ENCODE measurements around the gene GATA5. TPM values are rescaled to one million over a fixed set of nuclear protein-coding genes. Genes with fewer than 3 reads are reported as not detected.

The GATA5 gene
- polyA plus RNA-seq, 2 donors: 0.01 to 0.04 TPM

DNA sequence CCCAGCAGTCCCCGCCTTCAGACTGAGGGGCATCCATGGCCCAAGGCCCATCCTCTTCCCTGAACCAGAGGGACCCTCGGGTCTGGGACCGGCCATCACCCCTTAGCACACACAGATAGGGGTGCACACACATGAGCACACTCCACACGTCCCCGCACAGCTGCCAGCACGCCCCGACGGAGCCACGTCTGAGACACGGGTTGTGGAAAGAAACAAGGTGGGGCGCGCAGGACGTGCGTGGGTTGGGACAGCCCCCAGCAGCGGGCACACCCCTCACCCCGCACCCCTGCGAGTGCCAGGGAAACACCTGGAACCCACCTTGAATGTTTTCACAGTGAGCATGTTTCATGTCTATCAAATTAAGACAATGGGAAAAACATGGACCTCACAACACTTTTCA lies 6.4 kb downstream of the GATA5 start:
- Histone ChIP-seq H3K4me1 (ENCODE audit: control insufficient read depth in 2 of 2, insufficient read depth in 2 of 2, low read length in 1 of 2) (no peaks in the 10 kb centered on the region), H3K27me3 (ENCODE audit: control insufficient read depth in 1 of 2, insufficient read depth in 2 of 2, low read length in 2 of 2) (peaks cover 2 to 3% of the 10 kb centered on the region in 2 donors), H3K27ac (ENCODE audit: low read depth in 2 of 2, low read length in 1 of 2) (no peak overlapping the region), H3K9me3 (ENCODE audit: control insufficient read depth in 2 of 2, insufficient read depth in 1 of 2, low read depth in 1 of 2, low read length in 1 of 2) (peaks cover 0 to 2% of the 10 kb centered on the region in 2 donors), H3K36me3 (ENCODE audit: control insufficient read depth in 2 of 2, insufficient read depth in 2 of 2, low read length in 1 of 2) (no peaks in the 10 kb centered on the region), H3K4me3 (ENCODE audit: low read depth in 1 of 2, low read length in 2 of 2) (no peak overlapping the region)
- WGBS, 2 donors: 59 to 71% methylated on average over 17 of the region's 17 CpGs

DNA sequence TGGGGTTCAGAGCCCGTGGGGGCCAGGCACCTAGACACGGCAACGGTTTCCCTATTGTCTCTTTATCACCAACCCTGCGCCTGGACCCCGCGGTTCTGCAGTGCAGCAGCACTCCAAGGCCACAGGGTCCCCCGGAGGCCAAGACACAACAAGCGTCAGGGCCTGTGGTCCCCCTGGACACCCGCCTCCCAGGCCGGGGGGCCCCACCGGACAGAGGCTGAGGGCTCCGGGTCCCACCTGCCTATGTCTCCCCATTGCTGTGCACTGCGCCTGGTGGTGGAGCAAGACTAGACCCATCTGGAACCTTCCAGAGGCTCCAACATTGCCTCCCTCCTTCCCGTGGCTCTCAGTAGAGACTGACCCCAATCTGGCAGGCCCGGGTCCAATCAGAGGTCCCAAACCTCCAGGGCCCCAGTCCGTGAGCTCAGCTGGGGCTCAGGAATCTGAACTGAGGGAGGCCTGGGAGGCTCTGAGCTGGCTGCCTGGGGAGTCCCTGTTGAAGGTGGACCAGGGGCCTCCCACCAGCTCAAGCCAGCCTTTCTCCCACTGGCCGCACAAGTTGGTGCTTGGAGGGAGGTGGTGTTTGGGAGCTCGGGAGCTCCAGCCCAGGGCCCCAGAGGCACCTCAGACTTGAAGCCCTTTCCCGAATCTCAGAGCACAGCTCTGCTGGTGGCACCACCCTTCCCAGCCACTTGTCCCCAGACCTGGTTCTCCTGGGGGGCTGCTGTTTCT lies 8.8 kb downstream of the GATA5 start:
- peaks cover 2 to 3% of the 10 kb centered on the region in 2 donors for H3K27me3 ChIP-seq (ENCODE audit: control insufficient read depth in 1 of 2, insufficient read depth in 2 of 2, low read length in 2 of 2)
- H3K4me3 ChIP-seq (ENCODE audit: low read depth in 1 of 2, low read length in 2 of 2): no peak overlapping the region
- H3K27ac ChIP-seq (ENCODE audit: low read depth in 2 of 2, low read length in 1 of 2): no peak overlapping the region
- H3K9me3 ChIP-seq (ENCODE audit: control insufficient read depth in 2 of 2, insufficient read depth in 1 of 2, low read depth in 1 of 2, low read length in 1 of 2): peaks cover 0 to 2% of the 10 kb centered on the region in 2 donors
- H3K36me3 ChIP-seq (ENCODE audit: control insufficient read depth in 2 of 2, insufficient read depth in 2 of 2, low read length in 1 of 2): no peaks in the 10 kb centered on the region
- WGBS, 2 donors: 80 to 81% methylated on average over 19 of the region's 19 CpGs
- H3K4me1 ChIP-seq (ENCODE audit: control insufficient read depth in 2 of 2, insufficient read depth in 2 of 2, low read length in 1 of 2): no peaks in the 10 kb centered on the region

- H3K27ac ChIP-seq (ENCODE audit: low read depth in 2 of 2, low read length in 1 of 2): no peak overlapping the region
- 69 to 75% methylated on average over 46 to 48 of the region's 48 CpGs for WGBS, 2 donors
- peaks cover 0 to 2% of the 10 kb centered on the region in 2 donors for H3K9me3 ChIP-seq (ENCODE audit: control insufficient read depth in 2 of 2, insufficient read depth in 1 of 2, low read depth in 1 of 2, low read length in 1 of 2)
- H3K27me3 ChIP-seq (ENCODE audit: control insufficient read depth in 1 of 2, insufficient read depth in 2 of 2, low read length in 2 of 2): peaks cover 2 to 3% of the 10 kb centered on the region in 2 donors
- no peaks in the 10 kb centered on the region for H3K4me1 ChIP-seq (ENCODE audit: control insufficient read depth in 2 of 2, insufficient read depth in 2 of 2, low read length in 1 of 2)
- no peaks in the 10 kb centered on the region for H3K36me3 ChIP-seq (ENCODE audit: control insufficient read depth in 2 of 2, insufficient read depth in 2 of 2, low read length in 1 of 2)
- no peak overlapping the region for H3K4me3 ChIP-seq (ENCODE audit: low read depth in 1 of 2, low read length in 2 of 2)
These were observed 9.6 kb downstream of the GATA5 start for GRCh38 chr20:62466072-62466760.

- Histone ChIP-seq H3K27ac (ENCODE audit: low read depth in 2 of 2, low read length in 1 of 2) (no peak overlapping the region), H3K9me3 (ENCODE audit: control insufficient read depth in 2 of 2, insufficient read depth in 1 of 2, low read depth in 1 of 2, low read length in 1 of 2) (no peaks in the 10 kb centered on the region), H3K4me1 (ENCODE audit: control insufficient read depth in 2 of 2, insufficient read depth in 2 of 2, low read length in 1 of 2) (no peaks in the 10 kb centered on the region), H3K27me3 (ENCODE audit: control insufficient read depth in 1 of 2, insufficient read depth in 2 of 2, low read length in 2 of 2) (no peaks in the 10 kb centered on the region), H3K4me3 (ENCODE audit: low read depth in 1 of 2, low read length in 2 of 2) (no peak overlapping the region), H3K36me3 (ENCODE audit: control insufficient read depth in 2 of 2, insufficient read depth in 2 of 2, low read length in 1 of 2) (no peaks in the 10 kb centered on the region)
- WGBS, 2 donors: 80 to 81% methylated on average over 9 to 10 of the region's 10 CpGs
These were observed 10.8 kb downstream of the GATA5 start for GRCh38 chr20:62464990-62465389.

DNA sequence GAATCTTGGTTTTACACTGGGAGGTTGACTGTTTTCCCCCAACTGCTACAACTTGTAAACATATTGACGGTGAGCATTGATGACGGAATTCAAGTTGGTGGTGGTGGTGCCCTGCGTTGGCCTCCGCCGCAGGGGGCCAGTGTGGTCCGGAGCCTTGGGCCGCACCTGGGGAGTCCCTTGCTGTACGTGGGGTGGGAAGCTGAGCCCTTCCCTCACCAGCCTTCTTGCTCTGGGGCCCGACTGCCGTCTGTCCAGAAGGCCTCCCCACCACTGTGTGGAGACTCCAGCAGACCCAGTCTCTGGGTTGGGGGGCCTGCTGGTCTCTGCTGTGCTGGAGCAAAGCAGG lies 11.4 kb downstream of the GATA5 start:
- H3K4me3 ChIP-seq (ENCODE audit: low read depth in 1 of 2, low read length in 2 of 2): no peak overlapping the region
- H3K27ac ChIP-seq (ENCODE audit: low read depth in 2 of 2, low read length in 1 of 2): no peak overlapping the region
- 89 to 91% methylated on average over 10 of the region's 10 CpGs for WGBS, 2 donors
- H3K9me3 ChIP-seq (ENCODE audit: control insufficient read depth in 2 of 2, insufficient read depth in 1 of 2, low read depth in 1 of 2, low read length in 1 of 2): no peaks in the 10 kb centered on the region
- H3K27me3 ChIP-seq (ENCODE audit: control insufficient read depth in 1 of 2, insufficient read depth in 2 of 2, low read length in 2 of 2): no peaks in the 10 kb centered on the region
- no peaks in the 10 kb centered on the region for H3K36me3 ChIP-seq (ENCODE audit: control insufficient read depth in 2 of 2, insufficient read depth in 2 of 2, low read length in 1 of 2)
- H3K4me1 ChIP-seq (ENCODE audit: control insufficient read depth in 2 of 2, insufficient read depth in 2 of 2, low read length in 1 of 2): no peaks in the 10 kb centered on the region

DNA sequence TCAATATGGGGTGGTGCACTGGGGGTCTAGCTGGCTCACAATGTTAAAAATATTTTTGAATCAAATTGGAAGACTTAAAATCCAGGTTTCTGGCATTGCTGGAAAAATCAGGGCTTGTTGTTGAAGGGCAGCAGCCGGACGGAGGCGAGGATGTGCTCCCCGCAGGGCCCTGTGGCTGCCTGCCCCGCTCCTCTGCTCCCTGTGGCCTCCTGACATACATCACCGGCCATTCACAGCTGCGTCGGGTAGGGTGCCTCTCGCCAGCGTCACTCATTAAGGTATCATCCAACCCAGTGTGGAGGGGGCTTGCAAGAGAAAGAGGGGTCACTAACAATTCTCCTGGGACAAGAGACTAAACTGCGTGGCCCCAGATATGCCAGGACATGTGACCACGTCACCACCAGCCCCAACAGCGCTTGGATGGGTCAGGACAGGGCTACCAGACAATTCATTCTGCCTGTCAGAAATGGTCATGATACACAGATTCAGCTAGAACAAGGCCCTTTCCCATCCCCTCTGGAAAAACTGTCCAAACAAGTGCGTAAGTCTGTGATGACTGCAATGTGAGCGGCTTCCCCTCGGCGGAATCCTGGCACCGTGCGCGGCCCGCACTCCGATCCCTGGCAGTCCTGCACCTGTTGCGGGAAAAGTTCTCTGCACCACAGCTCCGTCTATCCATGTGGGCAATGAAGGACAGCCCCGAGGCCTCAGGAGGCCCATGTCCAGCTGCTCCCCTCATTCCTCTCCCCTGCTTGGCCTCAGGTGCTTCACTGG lies 12.0 kb downstream of the GATA5 start:
- no peaks in the 10 kb centered on the region for H3K4me1 ChIP-seq (ENCODE audit: control insufficient read depth in 2 of 2, insufficient read depth in 2 of 2, low read length in 1 of 2)
- no peaks in the 10 kb centered on the region for H3K27me3 ChIP-seq (ENCODE audit: control insufficient read depth in 1 of 2, insufficient read depth in 2 of 2, low read length in 2 of 2)
- H3K4me3 ChIP-seq (ENCODE audit: low read depth in 1 of 2, low read length in 2 of 2): no peak overlapping the region
- H3K36me3 ChIP-seq (ENCODE audit: control insufficient read depth in 2 of 2, insufficient read depth in 2 of 2, low read length in 1 of 2): no peaks in the 10 kb centered on the region
- no peak overlapping the region for H3K27ac ChIP-seq (ENCODE audit: low read depth in 2 of 2, low read length in 1 of 2)
- H3K9me3 ChIP-seq (ENCODE audit: control insufficient read depth in 2 of 2, insufficient read depth in 1 of 2, low read depth in 1 of 2, low read length in 1 of 2): no peaks in the 10 kb centered on the region
- 78 to 85% methylated on average over 25 of the region's 25 CpGs for WGBS, 2 donors

GRCh38 chr20:62462976-62463592 lies 12.7 kb downstream of the GATA5 start:
- Histone ChIP-seq H3K4me3 (ENCODE audit: low read depth in 1 of 2, low read length in 2 of 2) (no peak overlapping the region), H3K4me1 (ENCODE audit: control insufficient read depth in 2 of 2, insufficient read depth in 2 of 2, low read length in 1 of 2) (no peaks in the 10 kb centered on the region), H3K27me3 (ENCODE audit: control insufficient read depth in 1 of 2, insufficient read depth in 2 of 2, low read length in 2 of 2) (no peaks in the 10 kb centered on the region), H3K27ac (ENCODE audit: low read depth in 2 of 2, low read length in 1 of 2) (no peak overlapping the region), H3K36me3 (ENCODE audit: control insufficient read depth in 2 of 2, insufficient read depth in 2 of 2, low read length in 1 of 2) (no peaks in the 10 kb centered on the region), H3K9me3 (ENCODE audit: control insufficient read depth in 2 of 2, insufficient read depth in 1 of 2, low read depth in 1 of 2, low read length in 1 of 2) (no peaks in the 10 kb centered on the region)
- WGBS, 2 donors: 74% methylated on average over 15 of the region's 15 CpGs

GRCh38 chr20:62461834-62462233 lies 14.0 kb downstream of the GATA5 start:
- Histone ChIP-seq H3K27me3 (ENCODE audit: control insufficient read depth in 1 of 2, insufficient read depth in 2 of 2, low read length in 2 of 2) (no peaks in the 10 kb centered on the region), H3K9me3 (ENCODE audit: control insufficient read depth in 2 of 2, insufficient read depth in 1 of 2, low read depth in 1 of 2, low read length in 1 of 2) (no peaks in the 10 kb centered on the region), H3K4me3 (ENCODE audit: low read depth in 1 of 2, low read length in 2 of 2) (no peak overlapping the region), H3K4me1 (ENCODE audit: control insufficient read depth in 2 of 2, insufficient read depth in 2 of 2, low read length in 1 of 2) (no peaks in the 10 kb centered on the region), H3K27ac (ENCODE audit: low read depth in 2 of 2, low read length in 1 of 2) (no peak overlapping the region), H3K36me3 (ENCODE audit: control insufficient read depth in 2 of 2, insufficient read depth in 2 of 2, low read length in 1 of 2) (no peaks in the 10 kb centered on the region)
- 89 to 93% methylated on average over 13 of the region's 13 CpGs for WGBS, 2 donors

GRCh38 chr20:62461157-62461556 lies 14.6 kb downstream of the GATA5 start:
- H3K36me3 ChIP-seq (ENCODE audit: control insufficient read depth in 2 of 2, insufficient read depth in 2 of 2, low read length in 1 of 2): no peaks in the 10 kb centered on the region
- no peak overlapping the region for H3K27ac ChIP-seq (ENCODE audit: low read depth in 2 of 2, low read length in 1 of 2)
- no peaks in the 10 kb centered on the region for H3K4me1 ChIP-seq (ENCODE audit: control insufficient read depth in 2 of 2, insufficient read depth in 2 of 2, low read length in 1 of 2)
- no peak overlapping the region for H3K4me3 ChIP-seq (ENCODE audit: low read depth in 1 of 2, low read length in 2 of 2)
- no peaks in the 10 kb centered on the region for H3K9me3 ChIP-seq (ENCODE audit: control insufficient read depth in 2 of 2, insufficient read depth in 1 of 2, low read depth in 1 of 2, low read length in 1 of 2)
- no peaks in the 10 kb centered on the region for H3K27me3 ChIP-seq (ENCODE audit: control insufficient read depth in 1 of 2, insufficient read depth in 2 of 2, low read length in 2 of 2)
- WGBS, 2 donors: 52 to 57% methylated on average over 10 of the region's 10 CpGs

All from esophagus (tissue), 2 donors.